KMS-11 (cell line): ENCODE results near the gene SSUH2.

Experiments used
- H2AFZ ChIP-seq: fragments of 200-600 bp; sonication (generic); 2 replicates; pipeline ENCODE4 v1.6.1; 2016; ENCODE audit warnings: antibody characterized with exemption, mixed run types, low read depth
- H3K27ac ChIP-seq: fragments of 200-600 bp; sonication (generic); 2 replicates; pipeline ENCODE4 v1.6.1; 2016; ENCODE audit warnings: mild to moderate bottlenecking, mixed run types
- H3K27me3 ChIP-seq: fragments of 200-600 bp; sonication (generic); 2 replicates; pipeline ENCODE4 v1.6.1; 2017; ENCODE audit warnings: mild to moderate bottlenecking, low read depth, mixed run types, moderate library complexity; ENCODE audit not compliant: insufficient read depth
- H3K36me3 ChIP-seq: fragments of 200-600 bp; sonication (generic); 2 replicates; pipeline ENCODE4 v1.6.1; 2017; ENCODE audit warnings: mild to moderate bottlenecking, mixed run types; ENCODE audit not compliant: insufficient read depth
- H3K4me1 ChIP-seq: fragments of 200-600 bp; sonication (generic); 2 replicates; pipeline ENCODE4 v1.6.1; 2016; ENCODE audit warnings: mild to moderate bottlenecking, low read depth, mixed run types; ENCODE audit not compliant: poor library complexity, severe bottlenecking
- H3K4me2 ChIP-seq: fragments of 200-600 bp; sonication (generic); 2 replicates; pipeline ENCODE4 v1.7.0; 2016; ENCODE audit warnings: mild to moderate bottlenecking, mixed run types
- H3K4me3 ChIP-seq: fragments of 200-600 bp; sonication (generic); IDR thresholded peaks from 2 replicates; pipeline ENCODE4 v1.6.1; 2017; ENCODE audit warnings: low read depth, low read length, mixed read lengths; ENCODE audit not compliant: insufficient read depth
- H3K79me2 ChIP-seq: fragments of 200-600 bp; sonication (generic); 2 replicates; pipeline ENCODE4 v1.6.1; 2016; ENCODE audit warnings: low read depth, mixed run types; ENCODE audit not compliant: insufficient read depth
- H3K9ac ChIP-seq: fragments of 200-600 bp; sonication (generic); 2 replicates; pipeline ENCODE4 v1.6.1; 2016; ENCODE audit warnings: mild to moderate bottlenecking, mixed run types
- H4K20me1 ChIP-seq: fragments of 200-600 bp; sonication (generic); 2 replicates; pipeline ENCODE4 v1.6.1; 2016; ENCODE audit warnings: mild to moderate bottlenecking, mixed run types; ENCODE audit not compliant: insufficient read depth
- CTCF ChIP-seq: fragments of 200-600 bp; sonication (generic); conservative IDR thresholded peaks from 2 replicates; pipeline ENCODE4 v1.6.1; 2017; ENCODE audit warnings: low read depth, mild to moderate bottlenecking, antibody characterized with exemption, low read length, moderate library complexity, mixed read lengths

Gene SSUH2

DNA sequence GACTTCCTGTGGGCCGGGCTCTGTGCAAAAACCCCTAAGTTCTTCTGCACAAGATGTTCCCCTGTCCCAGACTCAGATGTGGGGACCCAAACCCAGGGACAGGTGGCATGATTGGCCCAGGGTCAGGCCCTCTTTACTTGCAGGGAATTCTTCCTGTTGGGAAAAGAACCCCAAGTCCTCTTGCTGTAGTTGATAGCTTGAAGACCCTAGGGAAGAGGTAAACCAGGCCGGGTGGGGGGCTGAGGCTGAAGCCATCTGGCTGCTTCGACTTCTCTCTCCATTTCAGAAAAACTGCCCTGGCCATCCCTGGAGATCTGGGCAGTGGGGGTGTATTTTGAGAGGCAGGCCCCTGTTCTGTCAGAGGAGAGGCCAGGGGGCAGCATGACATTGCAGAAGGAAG, 23.5 kb downstream of the SSUH2 start:
- Histone ChIP-seq H3K4me3 (no peak overlapping the region), H3K27ac (no peak overlapping the region), H3K27me3 (no peaks in the 10 kb centered on the region), H4K20me1 (no peaks in the 10 kb centered on the region), H2AFZ (no peak overlapping the region), H3K9ac (no peak overlapping the region), H3K4me1 (peaks cover 21% of the 10 kb centered on the region), H3K4me2 (no peak overlapping the region), H3K36me3 (no peaks in the 10 kb centered on the region), H3K79me2 (no peaks in the 10 kb centered on the region)
- TF ChIP-seq CTCF: no peak

GRCh38 chr3:8619548-8619947, 25.1 kb downstream of the SSUH2 start:
- Histone ChIP-seq H3K27ac (no peak overlapping the region), H3K4me2 (no peak overlapping the region), H2AFZ (no peak overlapping the region), H3K27me3 (no peaks in the 10 kb centered on the region), H3K9ac (no peak overlapping the region), H4K20me1 (no peaks in the 10 kb centered on the region), H3K4me1 (peaks cover 11% of the 10 kb centered on the region), H3K4me3 (no peak overlapping the region), H3K79me2 (no peaks in the 10 kb centered on the region), H3K36me3 (no peaks in the 10 kb centered on the region)
- TF ChIP-seq CTCF: no peak

- Histone ChIP-seq H3K27ac (no peak overlapping the region), H3K4me3 (no peak overlapping the region), H2AFZ (no peak overlapping the region), H3K27me3 (no peaks in the 10 kb centered on the region), H3K36me3 (no peaks in the 10 kb centered on the region), H3K79me2 (no peaks in the 10 kb centered on the region), H3K4me1 (peaks cover 11% of the 10 kb centered on the region), H3K4me2 (no peak overlapping the region), H4K20me1 (no peaks in the 10 kb centered on the region), H3K9ac (no peak overlapping the region)
- no peak for TF ChIP-seq CTCF
These were observed 25.6 kb downstream of the SSUH2 start for GRCh38 chr3:8618950-8619349.

DNA sequence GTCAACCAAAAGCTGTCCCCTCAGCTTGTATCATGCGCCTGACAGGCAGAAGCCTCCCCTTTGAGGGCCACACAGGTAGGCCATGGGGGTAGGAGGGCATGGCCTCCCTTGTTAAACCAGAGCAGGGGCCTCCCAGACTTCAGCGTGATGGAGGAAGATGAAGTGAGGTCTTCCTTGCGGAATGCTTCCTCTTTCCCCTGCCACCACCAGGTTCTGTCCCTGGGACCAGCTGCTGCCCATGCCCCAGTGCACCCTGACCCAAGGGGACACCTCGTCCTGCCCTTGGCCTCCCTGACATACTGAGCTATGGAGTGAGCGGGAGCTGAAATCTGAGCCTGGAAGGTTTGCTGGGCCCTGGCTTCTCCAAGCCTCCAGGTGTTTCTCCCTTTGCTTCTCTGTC, 26.7 kb downstream of the SSUH2 start:
- Histone ChIP-seq H3K36me3 (no peaks in the 10 kb centered on the region), H3K79me2 (no peaks in the 10 kb centered on the region), H3K9ac (no peak overlapping the region), H3K27ac (no peak overlapping the region), H2AFZ (no peak overlapping the region), H3K4me1 (peaks cover 5% of the 10 kb centered on the region), H3K27me3 (no peaks in the 10 kb centered on the region), H3K4me3 (no peak overlapping the region), H4K20me1 (no peaks in the 10 kb centered on the region), H3K4me2 (no peak overlapping the region)
- TF ChIP-seq CTCF: no peak

- no peak overlapping the region for H2AFZ ChIP-seq
- no peak for TF ChIP-seq CTCF
- no peak overlapping the region for H3K4me2 ChIP-seq
- no peak overlapping the region for H3K4me3 ChIP-seq
- H3K4me1 ChIP-seq: no peaks in the 10 kb centered on the region
- H3K9ac ChIP-seq: no peak overlapping the region
- H3K79me2 ChIP-seq: no peaks in the 10 kb centered on the region
- H4K20me1 ChIP-seq: no peaks in the 10 kb centered on the region
- H3K27ac ChIP-seq: no peak overlapping the region
- no peaks in the 10 kb centered on the region for H3K36me3 ChIP-seq
- no peaks in the 10 kb centered on the region for H3K27me3 ChIP-seq
These were observed 33.6 kb downstream of the SSUH2 start for GRCh38 chr3:8610951-8611350.
